ENCODE measurements around the gene NAA10. TPM values are rescaled to one million over a fixed set of nuclear protein-coding genes. Genes with fewer than 3 reads are reported as not detected.
A peak's percentile ranks its signal among the peaks of the same experiment; 100 is the strongest.

The NAA10 gene
- total and polyA plus RNA-seq, 11 donors, result 52.5 to 221 (median 91.5) TPM

- Histone ChIP-seq H3K27ac (no peak overlapping the region), H3K4me1 (peaks cover 0 to 8% (median 0%) of the 10 kb centered on the region in 12 donors), H3K27me3 (peaks cover 0 to 92% (median 21%) of the 10 kb centered on the region in 9 donors), H3K9me3 (no peaks in the 10 kb centered on the region), H3K4me3 (no peak overlapping the region), H3K36me3 (no peaks in the 10 kb centered on the region)
- TF ChIP-seq CTCF (IDR thresholded peaks at IDR 0.05) (no peak), POLR2A (IDR thresholded peaks at IDR 0.05) (no peak)
- 24 to 31% (median 31%) methylated on average over 6 of the region's 6 CpGs; no CpG with 5 or more reads in 1 of the 4 donors for whole genome bisulfite sequencing, 4 donors
- intact Hi-C loops (cut with DNase I), result no loop called here
- ATAC-seq (no peak), DNase-seq (peak in 1 of 5 donors; percentile 28)
Measured at GRCh38 chrX:153880440-153880815, 54.4 kb downstream of the NAA10 start.

GRCh38 chrX:153879741-153880439, 54.9 kb downstream of the NAA10 start:
- no peak for ATAC-seq
- Histone ChIP-seq H3K27ac (no peak overlapping the region), H3K27me3 (peaks cover 0 to 87% (median 16%) of the 10 kb centered on the region in 9 donors), H3K9me3 (no peaks in the 10 kb centered on the region), H3K4me1 (peaks cover 0 to 3% (median 0%) of the 10 kb centered on the region in 12 donors), H3K36me3 (no peaks in the 10 kb centered on the region), H3K4me3 (no peak overlapping the region)
- TF ChIP-seq POLR2A (IDR thresholded peaks at IDR 0.05), result no peak
- no peak for TF ChIP-seq CTCF (IDR thresholded peaks at IDR 0.05)
- intact Hi-C loops (cut with DNase I), result no loop called here
- WGBS, 4 donors, result 46 to 64% (median 57%) methylated on average over 9 to 12 of the region's 12 CpGs
- DNase-seq, result peak in 1 of 5 donors; percentile 8

Small RNA genes lying within 50 kb of the gene (microRNA-seq; reads per million reads assigned to microRNA genes)
- 0 reads per million in 4 donors for gene MIR3202-1
- gene MIR3202-2, result 0 reads per million in 4 donors

Other genes starting within 250 kb of the NAA10 start
- gene SLC6A8, start 247.1 kb downstream of the NAA10 start, total RNA-seq, result 100 to 1,000 TPM; 113 to 203 (median 179) TPM
- 100 to 1,000 TPM; 138 to 241 TPM for gene SLC6A8, start 247.1 kb downstream of the NAA10 start, polyA plus RNA-seq
- 100 to 1,000 TPM in 5 of 9 donors, 10 to 100 TPM in 4; 59.9 to 162 (median 102) TPM for gene BCAP31, start 210.7 kb downstream of the NAA10 start, total RNA-seq
- 100 to 1,000 TPM in 1 of 2 donors, 10 to 100 TPM in 1; 87.7 to 158 TPM for gene BCAP31, start 210.7 kb downstream of the NAA10 start, polyA plus RNA-seq
- gene ABCD1, start 210.2 kb downstream of the NAA10 start, total RNA-seq, result 10 to 100 TPM; 13.5 to 25.6 (median 17.6) TPM
- 10 to 100 TPM; 12.9 to 13.5 TPM for gene ABCD1, start 210.2 kb downstream of the NAA10 start, polyA plus RNA-seq
- 1 to 10 TPM; 1.6 to 8.6 (median 3.5) TPM for gene PLXNB3, start 170.8 kb downstream of the NAA10 start, total RNA-seq
- 1 to 10 TPM in 1 of 2 donors, under 1 TPM in 1; 0.51 to 2.8 TPM for gene PLXNB3, start 170.8 kb downstream of the NAA10 start, polyA plus RNA-seq
- gene SRPK3, start 154.0 kb downstream of the NAA10 start, total RNA-seq, result 10 to 100 TPM; 31.9 to 49.7 (median 38.9) TPM
- gene SRPK3, start 154.0 kb downstream of the NAA10 start, polyA plus RNA-seq, result 10 to 100 TPM in 1 of 2 donors, 1 to 10 TPM in 1; 8.8 to 39.8 TPM
- 100 to 1,000 TPM in 2 of 9 donors, 10 to 100 TPM in 7; 58.1 to 162 (median 71.2) TPM for gene IDH3G, start 140.7 kb downstream of the NAA10 start, total RNA-seq
- gene IDH3G, start 140.7 kb downstream of the NAA10 start, polyA plus RNA-seq, result 10 to 100 TPM; 76.5 to 78.6 TPM
- 100 to 1,000 TPM; 119 to 225 (median 135) TPM for gene SSR4, start 140.4 kb downstream of the NAA10 start, total RNA-seq
- gene SSR4, start 140.4 kb downstream of the NAA10 start, polyA plus RNA-seq, result 100 to 1,000 TPM; 306 to 307 TPM
- gene PDZD4, start 104.5 kb downstream of the NAA10 start, total RNA-seq, result 1 to 10 TPM; 1.7 to 4.0 (median 2.4) TPM
- gene PDZD4, start 104.5 kb downstream of the NAA10 start, polyA plus RNA-seq, result 1 to 10 TPM; 1.7 to 2.4 TPM
- gene L1CAM, start 48.9 kb downstream of the NAA10 start, total RNA-seq, result 10 to 100 TPM in 1 of 9 donors, 1 to 10 TPM in 7, under 1 TPM in 1; 0.99 to 11.0 (median 3.1) TPM
- gene L1CAM, start 48.9 kb downstream of the NAA10 start, polyA plus RNA-seq, result 1 to 10 TPM; 1.3 to 1.8 TPM
- 10 to 100 TPM in 1 of 9 donors, 1 to 10 TPM in 8; 2.2 to 10.5 (median 3.0) TPM for gene AVPR2, start 30.4 kb downstream of the NAA10 start, total RNA-seq
- gene AVPR2, start 30.4 kb downstream of the NAA10 start, polyA plus RNA-seq, result 1 to 10 TPM; 4.0 to 7.5 TPM
- 10 to 100 TPM in 4 of 9 donors, 1 to 10 TPM in 5; 6.8 to 55.8 (median 9.5) TPM for gene ARHGAP4, start 8.8 kb downstream of the NAA10 start, total RNA-seq
- 10 to 100 TPM; 15.9 to 25.1 TPM for gene ARHGAP4, start 8.8 kb downstream of the NAA10 start, polyA plus RNA-seq
- 10 to 100 TPM in 5 of 9 donors, 1 to 10 TPM in 4; 5.1 to 35.5 (median 10.2) TPM for gene RENBP, start 9.6 kb upstream of the NAA10 start, total RNA-seq
- gene RENBP, start 9.6 kb upstream of the NAA10 start, polyA plus RNA-seq, result 1 to 10 TPM; 6.4 to 9.8 TPM
- gene HCFC1, start 36.8 kb upstream of the NAA10 start, total RNA-seq, result 10 to 100 TPM; 22.7 to 72.6 (median 34.8) TPM
- gene HCFC1, start 36.8 kb upstream of the NAA10 start, polyA plus RNA-seq, result 10 to 100 TPM; 11.8 to 23.0 TPM
- 10 to 100 TPM in 2 of 9 donors, 1 to 10 TPM in 7; 3.5 to 11.4 (median 8.3) TPM for gene TMEM187, start 37.7 kb upstream of the NAA10 start, total RNA-seq
- 1 to 10 TPM; 3.2 to 7.0 TPM for gene TMEM187, start 37.7 kb upstream of the NAA10 start, polyA plus RNA-seq
- gene IRAK1, start 84.9 kb upstream of the NAA10 start, total RNA-seq, result 10 to 100 TPM; 22.0 to 79.2 (median 29.7) TPM
- gene IRAK1, start 84.9 kb upstream of the NAA10 start, polyA plus RNA-seq, result 10 to 100 TPM; 23.8 to 89.3 TPM
- gene MECP2, start 162.7 kb upstream of the NAA10 start, total RNA-seq, result 10 to 100 TPM; 24.6 to 83.3 (median 37.1) TPM
- 10 to 100 TPM; 22.7 to 28.6 TPM for gene MECP2, start 162.7 kb upstream of the NAA10 start, polyA plus RNA-seq
- not detected for gene OPN1LW, start 209.2 kb upstream of the NAA10 start, total RNA-seq
- gene OPN1LW, start 209.2 kb upstream of the NAA10 start, polyA plus RNA-seq, result not detected
- not detected for gene OPN1MW, start 247.6 kb upstream of the NAA10 start, total RNA-seq
- gene OPN1MW, start 247.6 kb upstream of the NAA10 start, polyA plus RNA-seq, result not detected

All from heart left ventricle (tissue), 16 donors.